Endodermal cell (in vitro differentiated cells): ENCODE data around the gene COL18A1. TPM values are rescaled to one million over a fixed set of nuclear protein-coding genes. Genes with fewer than 3 reads are reported as not detected.

Experiments used
- DNase-seq: peaks from one replicate; pipeline ENCODE4 v3.0.0-alpha.2; 2017
- H3K27ac ChIP-seq: 2 replicates; pipeline ENCODE4 v1.5.1; 2013; ENCODE audit warnings: mild to moderate bottlenecking, low read depth, low read length, moderate library complexity
- H3K27me3 ChIP-seq: 2 replicates; pipeline ENCODE4 v1.6.1; 2013; ENCODE audit warnings: mild to moderate bottlenecking, low read length, moderate library complexity; ENCODE audit not compliant: insufficient read depth, control insufficient read depth, poor library complexity, severe bottlenecking
- H3K36me3 ChIP-seq: 2 replicates; pipeline ENCODE4 v1.7.0; 2013; ENCODE audit warnings: mild to moderate bottlenecking, low read length, moderate library complexity; ENCODE audit not compliant: control insufficient read depth, insufficient read depth
- H3K4me1 ChIP-seq: one replicate; pipeline ENCODE4 v1.7.0; 2013; ENCODE audit warnings: low read length; ENCODE audit not compliant: control insufficient read depth, insufficient read depth
- H3K4me3 ChIP-seq: 2 replicates; pipeline ENCODE4 v1.5.1; 2013; ENCODE audit warnings: mild to moderate bottlenecking, low read length, moderate library complexity
- H3K9ac ChIP-seq: 2 replicates; pipeline ENCODE4 v1.6.1; 2013; ENCODE audit warnings: mild to moderate bottlenecking, low read length, moderate library complexity; ENCODE audit not compliant: poor library complexity, severe bottlenecking; ENCODE audit errors: extremely low read depth
- H3K9me3 ChIP-seq: 2 replicates; pipeline ENCODE4 v1.6.1; 2013; ENCODE audit warnings: mild to moderate bottlenecking, low read length, moderate library complexity; ENCODE audit not compliant: control insufficient read depth
- H3K27ac Mint-ChIP-seq: 2 replicates; pipeline ENCODE4 v1.8.0; 2020; ENCODE audit warnings: mixed read lengths
- H3K27me3 Mint-ChIP-seq: 2 replicates; pipeline ENCODE4 v1.8.0; 2021; ENCODE audit warnings: mild to moderate bottlenecking, mixed read lengths; ENCODE audit not compliant: insufficient read depth
- H3K36me3 Mint-ChIP-seq: 2 replicates; pipeline ENCODE4 v1.8.0; 2020; ENCODE audit warnings: low read depth, mixed read lengths
- H3K4me1 Mint-ChIP-seq: 2 replicates; pipeline ENCODE4 v1.8.0; 2020; ENCODE audit warnings: mixed read lengths
- H3K4me3 Mint-ChIP-seq: 2 replicates; pipeline ENCODE4 v1.8.0; 2020; ENCODE audit warnings: mild to moderate bottlenecking, moderate library complexity, mixed read lengths
- H3K9me3 Mint-ChIP-seq: 2 replicates; pipeline ENCODE4 v1.8.0; 2020; ENCODE audit warnings: mild to moderate bottlenecking, mixed read lengths
- CTCF ChIP-seq: fragments of 200-600 bp; sonication (generic); conservative IDR thresholded peaks from 2 replicates; pipeline ENCODE4 v1.5.0; 2021; ENCODE audit warnings: antibody characterized with exemption, mild to moderate bottlenecking
- WGBS, 2 experiments: methylation state at CpG; one replicate each; pipeline versions ENCODE4 v1.1.5 to v1.1.7; 2013; ENCODE audit warnings: missing lambda C conversion rate in 2 of 2, mixed read lengths in 1 of 2; ENCODE audit not compliant: insufficient coverage in 1 of 2, insufficient read length in 1 of 2; 5-methylcytosine and 5-hydroxymethylcytosine counted together
- total RNA-seq, 2 donors: library from RNA; stranded (reverse); fragmentation: NEBNext Ultra II Directional in 1 of 2; extraction: Animal tissue kit (Norgen Biotek cat#: 25700) in 1 of 2; gene quantifications; 2 replicates in 1 of 2; 3 replicates in 1 of 2; pipeline ENCODE4 v1.2.1, GENCODE V29; 2021

COL18A1 gene
- total RNA-seq, 2 donors from 2014 or later = 332 to 398 TPM

DNA sequence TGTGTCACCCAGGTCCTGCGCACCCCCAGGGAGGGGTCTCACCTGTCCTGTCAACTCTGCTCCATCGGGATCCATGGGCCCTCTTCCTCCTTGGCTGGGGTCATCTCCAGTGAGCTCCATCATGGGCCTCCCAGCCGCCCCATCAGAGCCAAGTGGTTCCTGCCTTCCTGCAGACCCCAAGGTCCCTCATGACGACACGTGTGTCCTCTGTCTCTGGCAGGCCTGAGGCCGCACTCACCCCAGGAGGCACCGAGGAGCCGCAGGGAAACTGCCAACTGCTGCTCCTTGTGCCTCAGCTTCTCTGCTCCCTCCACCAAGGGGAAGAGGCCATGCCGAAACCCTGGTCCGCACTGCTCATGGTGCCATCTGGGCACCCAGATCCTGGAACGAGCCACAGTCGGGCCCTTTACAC, 46.8 kb downstream of the COL18A1 start:
- Mint-ChIP-seq H3K36me3 (peaks cover 24% of the 10 kb centered on the region), H3K9me3 (no peaks in the 10 kb centered on the region), H3K27ac (peak overlapping the region; percentile 84), H3K27me3 (no peaks in the 10 kb centered on the region), H3K4me1 (peaks cover 2% of the 10 kb centered on the region), H3K4me3 (no peak overlapping the region)
- H3K4me3 ChIP-seq = no peak overlapping the region
- 95 to 96% methylated on average over 12 of the region's 12 CpGs for WGBS, 2 experiments
- H3K36me3 ChIP-seq = peaks cover 35% of the 10 kb centered on the region
- no peak overlapping the region for H3K9ac ChIP-seq
- no peak for TF ChIP-seq CTCF
- DNase-seq = no peak
- peaks cover 2% of the 10 kb centered on the region for H3K9me3 ChIP-seq
- peak overlapping the region; percentile 49 for H3K27ac ChIP-seq
- H3K4me1 ChIP-seq = no peaks in the 10 kb centered on the region
- no peaks in the 10 kb centered on the region for H3K27me3 ChIP-seq

- Mint-ChIP-seq H3K4me1 (peaks cover 2% of the 10 kb centered on the region), H3K36me3 (peaks cover 18% of the 10 kb centered on the region), H3K27ac (no peak overlapping the region), H3K9me3 (no peaks in the 10 kb centered on the region), H3K27me3 (no peaks in the 10 kb centered on the region), H3K4me3 (no peak overlapping the region)
- Histone ChIP-seq H3K4me1 (no peaks in the 10 kb centered on the region), H3K4me3 (no peak overlapping the region), H3K27ac (no peak overlapping the region), H3K9ac (no peak overlapping the region), H3K27me3 (no peaks in the 10 kb centered on the region), H3K9me3 (no peaks in the 10 kb centered on the region), H3K36me3 (peaks cover 35% of the 10 kb centered on the region)
- no peak for TF ChIP-seq CTCF
- 94 to 100% methylated on average over 7 of the region's 7 CpGs for WGBS, 2 experiments
- no peak for DNase-seq
Measured at GRCh38 chr21:45452696-45453307, 47.8 kb downstream of the COL18A1 start.

DNA sequence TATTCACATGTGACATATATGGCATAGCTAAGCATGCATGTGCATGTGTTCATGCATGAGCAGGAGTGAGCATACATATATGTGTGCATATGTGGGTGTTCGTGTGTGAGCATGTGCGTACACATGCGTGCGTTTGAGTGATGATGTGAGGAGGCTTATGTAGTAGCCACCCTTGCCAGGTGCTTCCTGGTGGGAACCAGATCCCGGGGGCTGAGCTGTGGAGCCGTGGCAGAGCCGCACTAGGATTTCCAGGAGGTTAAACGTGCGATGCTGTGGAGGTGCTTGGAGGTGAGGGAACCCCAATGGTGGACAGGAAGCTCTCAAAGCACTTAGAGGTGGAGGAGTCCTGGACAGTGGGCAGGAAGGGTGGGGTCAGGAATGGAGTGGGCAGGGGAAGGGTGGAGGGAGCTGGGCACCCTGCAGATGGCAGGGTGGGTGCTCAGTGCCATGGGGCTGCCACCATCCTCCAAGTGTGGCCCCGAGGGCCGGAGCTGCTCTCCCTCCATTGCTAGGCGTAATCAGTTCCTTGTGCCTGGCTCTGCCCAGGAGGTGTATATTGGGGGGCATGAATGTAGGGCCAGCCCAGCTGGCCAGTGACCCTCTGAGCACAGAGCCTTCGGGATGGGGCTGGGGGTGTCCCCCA, 48.5 kb downstream of the COL18A1 start:
- H3K27ac Mint-ChIP-seq = no peak overlapping the region

More for the DNA sequence above, 48.5 kb downstream of the COL18A1 start:
- 96% methylated on average over 11 to 13 of the region's 13 CpGs for WGBS, 2 experiments
- no peak overlapping the region for H3K4me3 Mint-ChIP-seq
- H3K9me3 Mint-ChIP-seq = no peaks in the 10 kb centered on the region
- no peaks in the 10 kb centered on the region for H3K27me3 Mint-ChIP-seq
- H3K9ac ChIP-seq = no peak overlapping the region
- peaks cover 2% of the 10 kb centered on the region for H3K4me1 Mint-ChIP-seq
- no peak overlapping the region for H3K4me3 ChIP-seq
- no peaks in the 10 kb centered on the region for H3K9me3 ChIP-seq
- H3K36me3 ChIP-seq = peaks cover 29% of the 10 kb centered on the region
- TF ChIP-seq CTCF = no peak
- peaks cover 12% of the 10 kb centered on the region for H3K36me3 Mint-ChIP-seq
- H3K27me3 ChIP-seq = no peaks in the 10 kb centered on the region
- no peak overlapping the region for H3K27ac ChIP-seq
- no peak for DNase-seq
- no peaks in the 10 kb centered on the region for H3K4me1 ChIP-seq
